Bronchial epithelial cell (primary cell): Measurements from ENCODE around the gene GOLGA6L10. TPM values are rescaled to one million over a fixed set of nuclear protein-coding genes. Genes with fewer than 3 reads are reported as not detected.
"Not testable (repeated sequence)": the region's sequence is repeated elsewhere in the genome, so short reads cannot be mapped to it uniquely, and the experiment has no call there.

ENCODE experiments used
- DNase-seq: peaks from one replicate; pipeline ENCODE4 v3.0.0-alpha.2; 2010; ENCODE audit warnings: low read depth
- FAIRE-seq: peaks from 2 replicates; lab custom pipeline; 2011; peaks lifted over from hg19 to GRCh38; lab: Jason Lieb, UNC
- H3K27me3 ChIP-seq: 2 replicates; pipeline ENCODE4 v1.5.1; 2011; ENCODE audit warnings: low read length; ENCODE audit not compliant: control insufficient read depth, insufficient read depth
- H3K36me3 ChIP-seq: 2 replicates; pipeline ENCODE4 v1.5.1; 2011; ENCODE audit warnings: low read length; ENCODE audit not compliant: control insufficient read depth, insufficient read depth
- H3K4me3 ChIP-seq: 2 replicates; pipeline ENCODE4 v1.5.1; 2011; ENCODE audit warnings: mild to moderate bottlenecking, low read depth, low read length, control low read depth
- total RNA-seq: library from RNA; depleted of rRNA; stranded (reverse); fragments of >200 nt; gene quantifications from 2 replicates; pipeline ENCODE4 v1.2.1, GENCODE V29; 2014
- TF ChIP-seq, protein P1 (sequence below): IDR thresholded peaks from 2 replicates; pipeline ENCODE4 v1.5.1; 2011; ENCODE audit warnings: mild to moderate bottlenecking, moderate library complexity, low read length, control low read depth, inconsistent platforms; ENCODE audit not compliant: insufficient read depth, severe bottlenecking

GOLGA6L10 gene
- total RNA-seq, 1 donor from 2014 or later, result 0.79 TPM

DNA sequence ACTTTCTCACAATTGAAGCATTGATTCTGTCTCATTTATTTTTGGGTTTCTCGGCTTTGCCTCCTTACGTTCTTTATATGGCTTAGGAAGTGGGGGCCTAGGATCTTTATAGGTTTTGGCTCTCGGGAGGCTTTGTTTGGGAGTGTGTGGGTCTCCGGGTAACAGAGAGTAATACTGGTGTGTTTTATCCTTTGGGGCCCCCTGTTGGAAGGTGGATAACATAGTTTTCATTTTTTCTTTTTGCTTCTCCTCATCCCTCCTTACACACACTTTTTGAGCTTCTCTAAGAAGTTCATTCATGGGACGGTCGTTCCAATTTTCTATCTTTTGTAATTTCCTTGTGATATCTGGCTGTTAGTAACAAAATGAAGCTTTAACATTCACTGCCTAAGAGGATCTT is 30.3 kb upstream of the GOLGA6L10 start:
- not testable (repeated sequence) for H3K36me3 ChIP-seq, H3K4me3 ChIP-seq, FAIRE-seq, H3K27me3 ChIP-seq, DNase-seq
- TF ChIP-seq, protein P1, sequence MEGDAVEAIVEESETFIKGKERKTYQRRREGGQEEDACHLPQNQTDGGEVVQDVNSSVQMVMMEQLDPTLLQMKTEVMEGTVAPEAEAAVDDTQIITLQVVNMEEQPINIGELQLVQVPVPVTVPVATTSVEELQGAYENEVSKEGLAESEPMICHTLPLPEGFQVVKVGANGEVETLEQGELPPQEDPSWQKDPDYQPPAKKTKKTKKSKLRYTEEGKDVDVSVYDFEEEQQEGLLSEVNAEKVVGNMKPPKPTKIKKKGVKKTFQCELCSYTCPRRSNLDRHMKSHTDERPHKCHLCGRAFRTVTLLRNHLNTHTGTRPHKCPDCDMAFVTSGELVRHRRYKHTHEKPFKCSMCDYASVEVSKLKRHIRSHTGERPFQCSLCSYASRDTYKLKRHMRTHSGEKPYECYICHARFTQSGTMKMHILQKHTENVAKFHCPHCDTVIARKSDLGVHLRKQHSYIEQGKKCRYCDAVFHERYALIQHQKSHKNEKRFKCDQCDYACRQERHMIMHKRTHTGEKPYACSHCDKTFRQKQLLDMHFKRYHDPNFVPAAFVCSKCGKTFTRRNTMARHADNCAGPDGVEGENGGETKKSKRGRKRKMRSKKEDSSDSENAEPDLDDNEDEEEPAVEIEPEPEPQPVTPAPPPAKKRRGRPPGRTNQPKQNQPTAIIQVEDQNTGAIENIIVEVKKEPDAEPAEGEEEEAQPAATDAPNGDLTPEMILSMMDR, result peak; percentile 19

DNA sequence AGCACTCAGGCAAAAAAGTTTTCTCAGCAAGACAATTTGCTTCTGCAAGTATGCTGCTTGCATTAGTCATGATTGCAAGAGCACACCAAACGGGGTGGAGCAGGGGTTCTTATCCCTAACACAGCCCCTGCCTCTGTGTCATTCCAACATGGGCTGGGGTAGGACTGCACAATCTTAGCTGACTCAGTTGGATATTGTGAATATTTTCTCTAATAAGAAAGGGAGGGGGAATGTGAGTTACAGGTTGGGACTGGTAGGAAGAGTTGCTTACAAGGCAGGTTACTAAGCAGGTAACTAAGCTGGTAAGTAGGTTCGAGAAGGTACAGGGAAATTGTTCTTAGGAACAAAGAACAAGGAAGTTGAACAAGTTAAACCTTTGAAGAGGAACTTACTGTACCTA is 24.4 kb upstream of the GOLGA6L10 start:
- not testable (repeated sequence) for FAIRE-seq, H3K4me3 ChIP-seq, H3K36me3 ChIP-seq, H3K27me3 ChIP-seq
- peak; percentile 99 for DNase-seq

DNA sequence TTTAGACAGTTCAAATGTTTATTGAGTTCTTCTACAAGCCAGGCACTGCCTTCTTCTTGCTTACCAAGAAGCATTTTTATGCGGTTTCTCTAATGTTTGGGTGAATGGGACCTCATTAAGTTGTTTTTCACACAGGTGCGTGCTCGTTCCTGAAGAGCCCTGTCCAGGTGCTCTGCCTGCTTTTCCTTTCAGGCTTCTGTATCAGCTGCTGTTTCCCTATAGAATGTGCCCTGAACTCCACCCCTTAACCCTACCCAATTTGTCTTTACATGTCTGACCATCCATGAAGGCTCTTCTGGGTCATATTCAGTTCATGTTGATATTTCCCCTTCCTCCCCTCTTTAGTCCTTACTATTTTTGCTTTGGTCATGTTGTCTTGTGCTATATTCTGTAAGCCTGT is 22.4 kb upstream of the GOLGA6L10 start:
- TF ChIP-seq, protein P1, result no peak
- no peak overlapping the region for H3K4me3 ChIP-seq
- DNase-seq (no peak), FAIRE-seq (no peak)
- H3K27me3 ChIP-seq, result no peaks in the 10 kb centered on the region
- H3K36me3 ChIP-seq, result no peaks in the 10 kb centered on the region

DNA sequence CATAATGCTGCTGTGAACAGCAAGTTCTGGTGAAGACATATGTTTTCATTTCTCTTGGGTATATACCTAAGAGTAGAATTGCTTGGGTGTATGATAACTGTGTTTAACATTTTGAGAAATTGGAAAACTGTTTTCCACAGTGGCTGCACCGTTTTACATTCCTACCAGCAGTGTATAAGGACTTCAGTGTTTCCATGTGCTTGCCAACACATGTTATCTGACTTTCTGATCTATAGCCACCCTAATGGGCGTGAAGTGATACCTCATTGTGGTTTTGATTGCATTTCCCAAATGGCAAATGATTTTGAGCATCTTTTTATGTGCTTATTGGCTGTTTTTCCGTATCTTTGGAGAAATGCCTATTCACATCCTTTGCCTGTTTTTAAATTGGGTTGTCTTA is 18.5 kb upstream of the GOLGA6L10 start:
- FAIRE-seq, result not testable (repeated sequence)

DNA sequence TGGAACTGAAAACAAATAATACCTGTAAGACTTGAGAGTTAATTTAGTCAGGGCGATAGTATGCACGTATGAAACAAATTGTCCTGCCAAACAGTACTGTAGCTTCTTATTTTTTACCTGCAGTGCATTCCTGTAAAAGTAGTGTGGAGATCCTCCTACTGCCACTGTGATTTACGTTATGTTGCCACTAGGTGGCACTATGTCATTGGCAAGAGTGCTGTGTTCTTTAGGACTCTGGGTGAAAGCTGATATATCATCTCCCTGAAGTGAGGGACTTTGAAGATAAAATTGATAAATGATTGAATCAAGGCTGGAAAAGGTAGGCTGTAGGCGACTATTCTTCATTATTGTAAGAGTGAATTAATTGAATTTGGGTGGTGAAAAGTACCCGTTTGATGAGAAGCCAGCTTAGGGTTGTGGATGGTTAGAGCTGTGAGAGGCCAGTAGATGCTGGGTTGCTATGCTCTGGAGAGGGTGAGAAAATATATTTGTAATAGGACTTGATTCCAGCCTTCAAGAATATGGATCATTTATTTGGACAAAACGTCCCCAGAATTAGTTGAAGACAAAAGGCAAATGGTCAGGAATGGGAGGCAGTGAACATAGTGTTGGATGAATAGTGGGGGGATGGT is 16.5 kb upstream of the GOLGA6L10 start:
- not testable (repeated sequence) for H3K36me3 ChIP-seq, H3K27me3 ChIP-seq, H3K4me3 ChIP-seq, DNase-seq, FAIRE-seq

More for the DNA sequence above, 18.5 kb upstream of the GOLGA6L10 start:
- not testable (repeated sequence) for H3K27me3 ChIP-seq, H3K4me3 ChIP-seq, H3K36me3 ChIP-seq, DNase-seq

DNA sequence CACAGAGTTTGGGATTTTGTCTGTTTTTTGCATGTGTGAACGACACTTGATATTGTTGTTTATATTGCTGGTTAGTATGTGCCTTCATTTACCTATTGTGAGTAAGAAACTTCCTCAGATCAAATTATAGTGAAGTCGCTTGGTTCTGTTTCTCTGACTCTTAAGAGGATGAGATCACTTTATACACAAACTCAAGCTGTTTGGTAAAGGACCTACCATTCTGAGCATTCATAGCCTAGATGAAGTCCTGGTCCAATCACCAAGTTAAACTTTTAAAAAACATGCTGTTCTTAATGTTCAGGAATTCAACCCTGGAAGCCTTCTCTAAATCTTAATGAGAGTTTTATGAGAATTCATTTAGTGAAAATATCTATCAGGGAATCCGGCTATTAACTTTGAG is 15.3 kb upstream of the GOLGA6L10 start:
- not testable (repeated sequence) for H3K4me3 ChIP-seq, H3K36me3 ChIP-seq, H3K27me3 ChIP-seq, FAIRE-seq, DNase-seq

DNA sequence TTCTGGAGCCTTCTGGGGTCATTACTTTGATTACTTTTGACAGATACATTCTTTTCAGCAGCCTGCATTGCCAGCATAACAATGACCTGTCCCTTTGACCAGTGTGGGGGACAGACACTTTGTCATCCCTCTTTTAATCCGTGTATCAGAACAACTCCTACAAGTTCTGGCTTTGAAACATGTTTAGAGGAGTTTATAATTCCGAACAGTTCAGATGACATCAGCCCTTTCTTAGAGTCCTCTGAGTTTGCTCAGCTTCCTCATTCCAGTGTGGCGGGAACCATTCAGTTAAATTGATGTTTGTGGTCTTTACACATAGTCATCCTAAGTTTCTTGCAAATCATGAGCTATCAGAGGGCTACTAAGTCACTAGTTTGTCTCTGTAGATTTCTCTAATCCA is 13.5 kb upstream of the GOLGA6L10 start:
- not testable (repeated sequence) for DNase-seq, H3K27me3 ChIP-seq, FAIRE-seq, H3K36me3 ChIP-seq, H3K4me3 ChIP-seq

DNA sequence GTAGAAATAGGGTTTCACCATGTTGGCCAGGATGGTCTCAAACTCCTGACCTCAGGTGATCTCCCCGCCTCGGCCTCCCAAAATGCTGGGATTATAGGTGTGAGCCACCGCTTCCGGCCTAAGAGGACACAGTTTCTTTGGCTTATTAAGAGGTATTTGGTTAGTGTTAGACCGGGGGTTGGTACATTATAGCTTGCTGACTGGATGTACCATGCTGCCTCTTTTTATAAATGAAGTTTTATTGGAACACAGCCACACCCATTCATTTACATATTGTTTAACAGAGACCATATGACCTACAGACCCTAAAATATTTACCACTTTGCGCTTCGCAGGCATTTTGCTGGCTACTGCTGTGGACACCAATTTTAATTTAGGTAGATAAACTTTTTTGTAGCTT is 11.3 kb upstream of the GOLGA6L10 start:
- FAIRE-seq, H3K36me3 ChIP-seq, H3K4me3 ChIP-seq, DNase-seq, H3K27me3 ChIP-seq: not testable (repeated sequence)

DNA sequence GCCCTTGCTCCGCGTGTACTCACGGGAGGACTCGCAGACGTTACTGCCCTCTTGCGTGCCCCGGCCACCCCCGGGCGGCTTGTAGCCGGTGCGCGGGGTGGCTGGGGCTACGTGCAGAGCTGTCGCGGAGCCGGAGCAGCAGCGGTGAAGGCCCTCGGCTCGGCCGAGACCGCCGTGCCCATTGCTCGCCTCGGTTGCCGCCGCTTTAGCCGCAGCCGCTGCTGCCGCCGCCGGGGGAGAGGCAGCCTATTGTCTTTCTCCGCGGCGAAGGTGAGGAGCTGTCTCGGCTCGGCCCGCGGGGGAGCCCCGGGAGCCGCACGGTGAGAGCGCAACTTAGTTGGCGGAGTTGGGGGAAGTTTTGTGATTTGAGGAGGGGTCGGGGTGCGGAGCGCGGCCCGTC is 5.8 kb upstream of the GOLGA6L10 start:
- H3K27me3 ChIP-seq, H3K36me3 ChIP-seq, FAIRE-seq, H3K4me3 ChIP-seq, DNase-seq: not testable (repeated sequence)

DNA sequence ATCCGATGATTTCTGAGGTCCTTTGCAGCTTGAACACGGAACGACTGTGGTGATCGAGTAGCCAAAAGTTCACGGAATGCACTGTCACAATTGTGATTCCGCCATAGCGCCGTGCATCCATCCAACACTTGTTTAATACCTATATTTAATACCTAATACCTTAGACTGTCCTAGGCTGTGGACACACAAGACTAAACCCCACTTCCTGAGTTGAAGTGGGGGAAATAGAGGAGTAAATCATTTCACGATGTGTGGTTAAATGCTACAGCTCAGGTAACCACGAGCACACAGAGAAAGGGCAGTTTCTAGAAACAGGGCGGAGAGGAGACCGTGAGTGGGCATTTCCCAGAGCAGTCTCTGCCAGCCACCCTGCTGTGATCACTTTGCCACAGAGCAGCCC is 5.3 kb upstream of the GOLGA6L10 start:
- not testable (repeated sequence) for FAIRE-seq, H3K27me3 ChIP-seq, H3K36me3 ChIP-seq, DNase-seq
- H3K4me3 ChIP-seq, result peak overlapping the region; percentile 24

DNA sequence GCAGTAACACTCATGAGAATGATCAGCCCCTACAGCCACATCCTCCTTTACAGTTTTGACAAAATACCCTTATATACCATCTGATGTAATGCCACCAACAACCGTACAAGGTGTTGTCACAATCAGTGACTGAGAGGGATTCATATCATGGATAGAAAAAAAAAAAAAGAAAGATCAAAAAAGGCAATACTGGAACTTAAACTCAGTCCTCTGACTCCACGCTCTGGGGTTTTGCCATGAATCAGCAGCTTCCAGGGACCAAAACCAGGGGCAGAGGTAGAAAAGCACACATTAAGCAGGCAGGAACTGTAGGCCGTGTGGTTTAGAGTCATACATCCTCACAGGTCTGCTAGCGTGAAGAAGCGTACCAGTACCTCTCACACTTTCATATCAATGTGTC is 1.6 kb downstream of the GOLGA6L10 start:
- not testable (repeated sequence) for FAIRE-seq, H3K27me3 ChIP-seq, H3K36me3 ChIP-seq, DNase-seq, H3K4me3 ChIP-seq

DNA sequence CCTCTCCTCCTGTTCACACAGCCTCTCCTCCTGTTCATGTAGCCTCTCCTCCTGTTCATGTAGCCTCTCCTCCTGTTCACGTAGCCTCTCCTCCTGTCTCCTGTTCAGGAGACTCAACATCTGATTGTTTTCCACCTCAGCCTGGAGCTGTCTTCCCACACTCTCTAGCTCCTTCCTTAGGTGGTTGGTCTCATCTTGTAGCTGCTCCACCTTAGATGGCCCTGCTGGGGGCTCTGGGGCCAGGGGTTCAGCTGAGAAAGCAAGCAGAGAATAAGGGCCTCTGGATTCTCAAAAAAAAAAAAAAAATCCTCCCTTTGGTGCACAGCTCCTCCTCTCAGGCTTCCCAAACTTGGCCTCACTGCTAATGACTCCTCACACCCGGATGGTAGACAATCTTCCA is 4.1 kb downstream of the GOLGA6L10 start:
- not testable (repeated sequence) for DNase-seq, H3K27me3 ChIP-seq, FAIRE-seq, H3K4me3 ChIP-seq, H3K36me3 ChIP-seq

DNA sequence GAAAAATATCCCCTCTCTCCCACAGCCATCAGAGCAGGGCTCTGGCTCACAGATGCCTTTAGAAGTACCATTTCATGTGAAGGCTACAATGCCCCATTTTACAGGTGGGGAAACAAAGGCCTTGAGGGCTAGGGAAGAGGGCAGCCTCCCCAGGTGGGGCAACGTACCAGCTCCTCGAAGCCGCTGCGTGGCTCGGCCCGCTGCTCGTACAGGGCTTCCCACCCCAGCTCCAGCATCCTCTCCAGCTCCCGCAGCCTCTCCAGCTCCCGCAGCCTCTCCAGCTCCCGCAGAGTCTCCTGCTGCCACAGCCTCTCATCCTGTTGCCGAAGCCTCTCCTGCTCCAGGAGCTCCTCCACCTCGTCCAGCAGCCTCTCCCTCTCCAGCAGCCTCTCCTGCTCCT is 4.9 kb downstream of the GOLGA6L10 start:
- H3K27me3 ChIP-seq, result not testable (repeated sequence)

More for the DNA sequence above, 4.9 kb downstream of the GOLGA6L10 start:
- DNase-seq, FAIRE-seq, H3K36me3 ChIP-seq, H3K4me3 ChIP-seq: not testable (repeated sequence)
